Limb (tissue), 2 donors: ENCODE results near the gene SKAP2.

Source experiments
- DNase-seq, 2 donors: peaks; one replicate each; pipeline ENCODE4 v3.0.0-alpha.2; 2016; ENCODE audit errors: extremely low spot score in 2 of 2

Gene SKAP2

GRCh38 chr7:26664735-26665416, 199.5 kb downstream of the SKAP2 start:
- DNase-seq: no peak

GRCh38 chr7:26664274-26664673, 200.1 kb downstream of the SKAP2 start:
- DNase-seq: no peak

GRCh38 chr7:26663874-26664273, 200.5 kb downstream of the SKAP2 start:
- no peak for DNase-seq

- no peak for DNase-seq
Observed at GRCh38 chr7:26662646-26663045, 201.7 kb downstream of the SKAP2 start.

DNA sequence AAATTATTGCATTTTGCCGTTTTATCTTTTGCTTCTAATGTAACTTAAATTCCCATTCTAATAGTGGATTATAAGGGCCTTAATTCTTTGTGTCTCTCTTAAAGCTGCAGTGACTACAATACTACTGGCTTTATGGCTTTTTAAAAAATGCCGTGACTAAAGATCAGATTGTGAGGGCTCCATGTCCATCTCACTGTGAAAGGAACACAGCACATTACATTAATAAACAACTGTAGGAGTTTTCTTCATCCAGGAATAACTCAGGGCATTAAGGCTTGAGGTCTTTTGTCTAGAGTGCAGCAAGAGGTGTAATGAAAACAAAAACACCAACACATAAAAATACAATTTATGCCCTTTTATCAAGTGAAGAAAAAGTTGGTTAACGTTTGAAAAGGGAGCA, 205.3 kb downstream of the SKAP2 start:
- DNase-seq: no peak

GRCh38 chr7:26658389-26659084, 205.9 kb downstream of the SKAP2 start:
- DNase-seq: no peak

DNA sequence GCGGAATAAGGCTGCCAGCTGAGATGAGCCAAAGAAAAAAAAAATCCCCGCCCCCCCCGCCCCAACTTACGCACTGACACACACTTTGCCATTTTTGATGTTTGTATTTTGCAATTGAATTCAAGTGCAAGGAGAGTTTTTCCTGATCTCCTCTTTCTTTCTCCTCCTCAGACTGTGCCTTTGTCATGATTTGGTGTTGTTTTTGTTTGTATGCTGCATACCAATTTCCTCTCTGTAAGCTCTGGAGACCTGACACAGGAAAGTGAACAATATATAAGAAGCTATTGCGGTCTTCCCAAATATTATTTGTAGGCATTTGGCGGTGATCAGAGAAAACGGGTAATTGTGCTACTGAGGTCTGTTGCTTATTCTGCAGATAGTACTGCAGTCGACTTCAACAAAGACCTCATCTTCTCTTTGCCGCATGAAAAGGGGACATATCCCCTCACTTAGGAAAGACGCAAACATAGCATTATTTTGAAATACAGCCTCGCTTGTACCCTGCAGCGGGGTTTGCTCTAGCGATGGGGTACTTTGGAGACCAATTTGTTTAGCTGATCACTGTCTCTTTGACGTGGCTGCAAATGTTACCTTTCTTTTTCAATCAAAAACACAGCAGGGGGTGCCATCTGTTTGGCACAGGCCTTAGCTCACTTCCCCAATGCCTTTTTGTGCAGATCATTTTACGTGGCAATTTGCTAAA, 206.6 kb downstream of the SKAP2 start:
- DNase-seq: peak in 1 of 2 donors; percentile 57

- DNase-seq: no peak
Observed at GRCh38 chr7:26657206-26657641, 207.2 kb downstream of the SKAP2 start.

- no peak for DNase-seq
Observed at GRCh38 chr7:26656735-26657134, 207.7 kb downstream of the SKAP2 start.

GRCh38 chr7:26655781-26656180, 208.6 kb downstream of the SKAP2 start:
- no peak for DNase-seq

DNA sequence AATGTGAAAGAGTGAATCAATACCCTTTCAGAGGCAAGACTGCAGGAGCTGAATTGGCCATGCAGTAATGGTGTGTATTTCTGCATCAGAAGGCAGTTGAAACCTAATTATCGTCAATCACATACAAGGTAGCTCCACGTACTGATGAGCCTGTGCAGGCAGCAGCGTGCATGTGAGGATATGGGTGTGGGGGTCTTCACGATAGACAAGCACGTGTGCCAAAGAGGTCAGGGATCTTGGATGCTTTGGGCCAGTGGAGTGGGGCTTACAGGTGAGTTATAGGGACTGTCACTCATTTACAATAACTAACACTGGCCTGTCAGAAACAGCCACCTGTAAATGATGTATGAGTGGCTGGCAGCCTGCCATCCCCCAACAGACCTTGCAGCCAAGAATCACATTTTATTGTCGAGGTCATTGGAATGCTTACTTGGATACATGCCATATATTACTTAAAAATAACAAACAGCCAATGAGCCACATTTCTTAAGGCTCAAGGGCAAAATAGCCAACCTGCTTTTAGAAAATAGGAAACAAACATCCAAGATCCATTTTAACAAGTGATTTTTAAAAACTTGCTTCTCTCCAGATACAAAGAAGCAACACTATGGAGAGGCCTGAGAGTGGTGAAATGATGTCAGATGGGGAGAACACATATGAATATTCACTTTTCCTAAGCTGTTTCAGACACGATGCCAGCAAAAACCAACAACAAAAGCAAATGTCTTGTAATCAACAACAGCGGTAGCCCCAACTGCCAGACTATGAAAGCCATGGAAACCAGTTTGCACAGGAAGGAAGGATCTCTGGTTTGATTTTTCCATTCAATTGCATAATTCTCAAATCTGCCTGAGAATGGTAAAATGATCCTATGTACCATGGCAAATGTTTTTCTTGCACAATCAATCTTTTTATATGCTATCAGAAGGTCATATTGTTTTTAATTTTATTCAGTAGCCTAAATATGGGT, 210.7 kb downstream of the SKAP2 start:
- DNase-seq: no peak

GRCh38 chr7:26652401-26653100, 211.8 kb downstream of the SKAP2 start:
- no peak for DNase-seq

GRCh38 chr7:26650103-26650502, 214.3 kb downstream of the SKAP2 start:
- no peak for DNase-seq

DNA sequence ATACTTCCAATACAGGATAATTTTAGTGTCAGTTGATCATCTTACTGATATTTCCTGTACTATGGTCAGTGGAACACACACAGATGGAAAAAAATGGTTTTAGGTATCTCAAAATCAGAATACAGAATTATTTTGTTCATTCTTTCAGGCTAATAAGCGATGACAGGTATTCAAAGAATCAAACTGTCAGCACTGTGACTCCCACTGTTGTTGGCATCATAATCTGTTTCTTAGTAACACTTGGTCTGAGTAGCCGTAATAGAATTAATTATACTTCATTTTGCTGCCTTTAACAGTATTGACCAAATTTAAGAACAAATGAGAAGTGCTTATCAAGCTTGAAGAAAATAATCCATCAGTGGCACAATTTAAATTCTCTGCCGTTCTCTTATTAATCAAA, 215.0 kb downstream of the SKAP2 start:
- no peak for DNase-seq

DNA sequence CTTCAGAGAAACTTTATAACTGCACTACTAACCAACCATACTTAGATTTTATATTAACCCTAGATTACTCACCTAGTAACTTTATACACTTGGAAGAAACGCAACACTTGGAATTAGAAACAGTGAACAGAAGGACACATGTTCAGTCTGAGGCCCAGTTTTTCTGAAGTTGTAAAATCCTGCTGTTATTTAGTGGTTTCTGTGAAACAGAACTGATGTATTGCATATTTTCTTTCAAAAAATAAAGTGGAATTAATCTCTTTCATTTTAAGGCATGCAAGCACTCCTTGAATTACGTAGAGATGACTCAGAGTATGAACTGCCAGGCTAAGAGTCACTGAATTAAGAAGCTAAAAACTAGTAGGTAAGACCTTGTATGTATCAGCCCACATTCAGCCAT, 215.8 kb downstream of the SKAP2 start:
- no peak for DNase-seq

DNA sequence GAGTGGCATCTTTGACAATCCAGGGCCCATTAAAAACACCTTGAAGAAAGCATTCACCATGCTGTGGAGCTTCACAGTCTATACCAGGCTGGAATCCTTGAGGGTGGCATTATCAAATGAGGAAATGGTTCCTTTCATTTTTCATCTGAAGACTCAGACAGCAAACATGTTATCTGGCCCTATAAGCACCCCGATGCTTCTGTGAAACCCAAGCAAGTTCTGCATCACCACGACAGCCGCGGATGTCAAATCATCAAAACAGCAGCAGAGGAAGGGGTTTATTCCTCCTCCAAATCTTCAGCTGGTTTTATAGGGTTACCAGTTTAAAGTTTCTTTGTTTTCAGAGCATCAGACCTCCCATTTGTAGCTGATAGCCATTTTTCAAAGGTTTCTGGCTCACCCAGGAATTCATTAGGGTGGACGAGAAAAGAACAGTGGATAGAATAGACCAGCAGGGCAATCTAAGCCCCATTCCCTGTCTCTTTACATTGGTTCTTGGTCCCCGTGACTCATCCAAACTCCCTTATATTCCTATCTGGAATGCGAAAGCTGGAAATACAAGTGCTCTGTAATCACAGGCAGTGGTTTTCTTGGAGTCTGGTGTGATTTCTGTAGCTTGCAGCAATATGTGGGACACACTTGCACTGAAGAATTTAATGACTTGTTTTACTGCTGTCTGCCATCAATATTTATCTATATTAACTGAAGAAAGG, 217.9 kb downstream of the SKAP2 start:
- DNase-seq: no peak

DNA sequence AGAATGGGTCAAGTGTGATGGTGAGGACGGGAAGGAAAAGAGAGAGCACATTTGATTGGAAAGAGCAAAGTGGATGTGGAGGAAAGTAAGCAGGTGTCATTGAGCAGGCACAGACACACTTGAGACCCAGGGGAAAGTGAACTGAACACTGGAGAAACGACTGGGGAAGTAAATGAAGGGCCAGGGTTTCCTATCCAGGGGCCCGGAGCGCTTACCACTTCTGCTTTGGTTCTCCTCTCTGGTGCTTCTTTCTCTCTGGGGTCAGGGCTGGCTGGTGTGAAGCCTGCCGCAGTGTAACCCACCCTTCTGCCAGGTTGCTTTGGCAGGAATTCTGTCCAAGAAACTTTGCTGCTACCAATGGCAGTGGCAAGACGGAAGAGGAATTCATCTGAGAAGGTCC, 219.3 kb downstream of the SKAP2 start:
- DNase-seq: no peak

DNA sequence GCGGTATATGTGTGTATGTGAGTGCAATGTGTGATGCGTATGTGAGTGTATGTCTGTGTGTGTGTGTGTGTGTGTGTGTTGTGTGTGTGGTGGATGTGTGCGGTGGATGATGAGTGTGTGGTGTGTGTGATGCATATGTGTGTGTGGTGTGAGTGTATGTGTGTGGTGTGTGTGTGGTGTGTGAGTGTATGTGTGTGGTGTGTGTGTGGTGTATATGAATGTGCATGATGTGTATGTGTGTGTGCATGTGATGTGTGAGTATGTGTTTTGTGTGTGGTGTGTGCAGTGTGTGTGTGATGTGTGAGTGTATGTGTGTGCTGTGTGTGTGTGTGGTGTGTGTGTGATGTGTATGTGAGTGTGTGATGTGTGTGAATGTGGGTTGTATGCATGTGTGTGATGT, 222.0 kb downstream of the SKAP2 start:
- no peak for DNase-seq

DNA sequence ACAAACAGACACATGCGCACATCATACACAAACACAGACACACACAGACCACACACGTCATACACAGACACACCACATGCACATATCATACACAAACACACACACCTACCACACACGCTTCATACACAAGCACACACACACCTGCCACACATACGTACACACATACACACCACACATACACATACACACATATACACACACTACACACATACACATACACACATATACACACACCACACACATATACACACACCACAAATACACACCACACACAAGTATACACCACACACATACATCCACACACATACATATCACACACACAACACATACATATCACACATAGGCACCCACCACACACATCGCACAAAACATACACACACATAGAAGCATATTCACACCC, 224.7 kb downstream of the SKAP2 start:
- DNase-seq: no peak

- DNase-seq: no peak
Observed at GRCh38 chr7:26639111-26639510, 225.3 kb downstream of the SKAP2 start.
